OCI-LY1 (cell line): ENCODE data around the gene LAPTM5.

ENCODE experiments used
- CTCF ChIP-seq: fragments of 200-600 bp; sonication (generic), shearing (Covaris generic); IDR thresholded peaks from 2 replicates; pipeline ENCODE4 v1.5.1; 2017; ENCODE audit warnings: mild to moderate bottlenecking, antibody characterized with exemption, low read length, moderate library complexity, mixed read lengths
- EZH2 ChIP-seq: fragments of 200-600 bp; sonication (generic), shearing (Covaris generic); IDR thresholded peaks from 2 replicates; pipeline ENCODE4 v1.8.0; 2017; ENCODE audit warnings: borderline replicate concordance, mixed run types, mild to moderate bottlenecking, antibody characterized with exemption, low read length, moderate library complexity, mixed read lengths

GRCh38 chr1:30719406-30720270 is 37.9 kb downstream of the LAPTM5 start:
- TF ChIP-seq CTCF = no peak; the same call in 1 of the 2 replicates
- TF ChIP-seq EZH2 = no peak
